ENCODE results near the gene PRKAR1B.

- TF ChIP-seq CTCF (conservative IDR thresholded peaks at IDR 0.05; ENCODE audit: low read length), result no peak
- no peak for TF ChIP-seq EZH2phosphoT487 (IDR thresholded peaks at IDR 0.05; ENCODE audit: borderline replicate concordance)
Observed at GRCh38 chr7:502296-502695, 224.8 kb downstream of the PRKAR1B start.

All from Loucy (cell line).